ENCODE results near the gene HAO2.

Gene HAO2

DNA sequence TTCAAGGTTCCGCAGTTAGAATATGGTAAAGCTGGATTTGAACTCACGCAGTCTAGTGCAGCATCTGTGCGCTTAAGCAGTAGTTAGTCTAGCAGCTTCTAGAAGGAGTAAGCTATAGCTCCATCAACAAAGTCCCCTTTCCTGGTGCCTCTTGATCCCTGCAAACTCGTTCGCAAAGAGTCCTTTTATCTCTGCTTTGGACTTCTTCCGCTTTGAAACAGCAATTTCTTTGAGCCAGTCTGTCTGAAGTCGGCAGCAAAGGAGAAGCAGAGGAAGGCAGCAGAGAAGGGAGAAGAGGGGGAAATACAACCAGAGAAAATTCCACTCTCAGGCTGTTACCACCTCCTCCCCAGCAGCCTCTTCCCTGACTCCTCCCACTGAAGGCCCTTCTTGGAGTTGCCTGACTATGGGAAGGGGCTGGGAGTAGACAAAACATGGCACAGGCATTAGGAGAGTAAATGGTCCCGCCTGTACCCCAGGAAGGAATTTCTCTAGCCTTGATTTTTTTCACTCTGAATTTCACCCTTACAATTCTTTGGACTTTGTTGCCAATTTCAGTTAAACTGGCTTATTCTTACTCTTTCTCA is 72.2 kb downstream of the HAO2 start:
- DNase-seq (ENCODE audit: low read depth), result no peak

- DNase-seq (ENCODE audit: low read depth), result no peak
Observed at GRCh38 chr1:119442756-119443155, 74.2 kb downstream of the HAO2 start.

All from stimulated activated CD8-positive, alpha-beta memory T cell treated with anti-CD3 and anti-CD28 coated beads, Interleukin-15, amount 100 ng/mL, for 24 hours (primary cell).